Mesothelial cell of epicardium (in vitro differentiated cells): ENCODE results near the gene OR10H5. TPM values are rescaled to one million over a fixed set of nuclear protein-coding genes. Genes with fewer than 3 reads are reported as not detected.
"Not testable (repeated sequence)": the region's sequence is repeated elsewhere in the genome, so short reads cannot be mapped to it uniquely, and the experiment has no call there.

ENCODE experiments used
- DNase-seq, 2 experiments: peaks; one replicate each; pipeline ENCODE4 v3.0.0; 2021; ENCODE audit warnings: low spot score in 2 of 2; ENCODE audit not compliant: unreplicated experiment in 2 of 2
- H3K27ac Mint-ChIP-seq: 2 replicates; pipeline ENCODE4 v1.8.0; 2021; ENCODE audit warnings: mixed read lengths
- H3K27me3 Mint-ChIP-seq: 2 replicates; pipeline ENCODE4 v1.8.0; 2021; ENCODE audit warnings: low read depth, mixed read lengths
- H3K36me3 Mint-ChIP-seq: 2 replicates; pipeline ENCODE4 v1.8.0; 2021; ENCODE audit warnings: mixed read lengths
- H3K4me1 Mint-ChIP-seq: 2 replicates; pipeline ENCODE4 v1.8.0; 2021; ENCODE audit warnings: mixed read lengths
- H3K4me3 Mint-ChIP-seq: 2 replicates; pipeline ENCODE4 v1.8.0; 2021; ENCODE audit warnings: mild to moderate bottlenecking, moderate library complexity, mixed read lengths
- H3K9me3 Mint-ChIP-seq: 2 replicates; pipeline ENCODE4 v1.8.0; 2021; ENCODE audit warnings: mixed read lengths
- CTCF ChIP-seq: fragments of 200-600 bp; sonication (generic); IDR thresholded peaks from one replicate; pipeline ENCODE4 v1.5.0; 2021; ENCODE audit warnings: antibody characterized with exemption; ENCODE audit not compliant: unreplicated experiment
- total RNA-seq: library from RNA; stranded (reverse); gene quantifications from 3 replicates; pipeline ENCODE4 v1.2.1, GENCODE V29; 2021

OR10H5 gene
- total RNA-seq, 1 donor from 2014 or later, result not detected

GRCh38 chr19:15790096-15790495 is 2.6 kb downstream of the OR10H5 start:
- no peaks in the 10 kb centered on the region for H3K4me1 Mint-ChIP-seq
- H3K4me3 Mint-ChIP-seq, result no peak overlapping the region
- DNase-seq, result no peak
- H3K36me3 Mint-ChIP-seq, result no peaks in the 10 kb centered on the region
- peaks cover 39% of the 10 kb centered on the region for H3K9me3 Mint-ChIP-seq
- no peaks in the 10 kb centered on the region for H3K27me3 Mint-ChIP-seq
- H3K27ac Mint-ChIP-seq, result no peak overlapping the region
- TF ChIP-seq CTCF, result no peak

- H3K27ac Mint-ChIP-seq, H3K4me1 Mint-ChIP-seq, H3K4me3 Mint-ChIP-seq, DNase-seq, H3K36me3 Mint-ChIP-seq, H3K27me3 Mint-ChIP-seq: not testable (repeated sequence)
- peaks cover 48% of the 10 kb centered on the region for H3K9me3 Mint-ChIP-seq
Measured at GRCh38 chr19:15794279-15794678, 6.8 kb downstream of the OR10H5 start.

GRCh38 chr19:15810335-15810734 is 22.9 kb downstream of the OR10H5 start:
- Mint-ChIP-seq H3K27me3 (no peaks in the 10 kb centered on the region), H3K9me3 (peaks cover 64% of the 10 kb centered on the region), H3K4me1 (no peaks in the 10 kb centered on the region), H3K27ac (no peak overlapping the region), H3K4me3 (no peak overlapping the region), H3K36me3 (no peaks in the 10 kb centered on the region)
- no peak for TF ChIP-seq CTCF
- DNase-seq, result no peak

- H3K9me3 Mint-ChIP-seq, result peaks cover 59% of the 10 kb centered on the region
- no peak overlapping the region for H3K27ac Mint-ChIP-seq
- H3K4me1 Mint-ChIP-seq, result no peaks in the 10 kb centered on the region
- DNase-seq, result no peak
- H3K4me3 Mint-ChIP-seq, result no peak overlapping the region
- no peaks in the 10 kb centered on the region for H3K36me3 Mint-ChIP-seq
- H3K27me3 Mint-ChIP-seq, result no peaks in the 10 kb centered on the region
- no peak for TF ChIP-seq CTCF
Measured at GRCh38 chr19:15811476-15811875, 24.0 kb downstream of the OR10H5 start.

GRCh38 chr19:15812060-15812722 is 24.7 kb downstream of the OR10H5 start:
- Mint-ChIP-seq H3K27ac (no peak overlapping the region), H3K9me3 (peaks cover 61% of the 10 kb centered on the region), H3K4me3 (no peak overlapping the region), H3K4me1 (no peaks in the 10 kb centered on the region), H3K27me3 (no peaks in the 10 kb centered on the region), H3K36me3 (no peaks in the 10 kb centered on the region)
- no peak for TF ChIP-seq CTCF
- DNase-seq, result no peak

- Mint-ChIP-seq H3K9me3 (peaks cover 66% of the 10 kb centered on the region), H3K27ac (no peak overlapping the region), H3K4me3 (no peak overlapping the region), H3K36me3 (no peaks in the 10 kb centered on the region), H3K4me1 (no peaks in the 10 kb centered on the region), H3K27me3 (no peaks in the 10 kb centered on the region)
- no peak for DNase-seq
- TF ChIP-seq CTCF, result no peak
Measured at GRCh38 chr19:15813916-15814315, 26.5 kb downstream of the OR10H5 start.
